ENCODE results near the gene TLDC2.
"Not testable (repeated sequence)": the region's sequence is repeated elsewhere in the genome, so short reads cannot be mapped to it uniquely, and the experiment has no call there.

TLDC2 gene

DNA sequence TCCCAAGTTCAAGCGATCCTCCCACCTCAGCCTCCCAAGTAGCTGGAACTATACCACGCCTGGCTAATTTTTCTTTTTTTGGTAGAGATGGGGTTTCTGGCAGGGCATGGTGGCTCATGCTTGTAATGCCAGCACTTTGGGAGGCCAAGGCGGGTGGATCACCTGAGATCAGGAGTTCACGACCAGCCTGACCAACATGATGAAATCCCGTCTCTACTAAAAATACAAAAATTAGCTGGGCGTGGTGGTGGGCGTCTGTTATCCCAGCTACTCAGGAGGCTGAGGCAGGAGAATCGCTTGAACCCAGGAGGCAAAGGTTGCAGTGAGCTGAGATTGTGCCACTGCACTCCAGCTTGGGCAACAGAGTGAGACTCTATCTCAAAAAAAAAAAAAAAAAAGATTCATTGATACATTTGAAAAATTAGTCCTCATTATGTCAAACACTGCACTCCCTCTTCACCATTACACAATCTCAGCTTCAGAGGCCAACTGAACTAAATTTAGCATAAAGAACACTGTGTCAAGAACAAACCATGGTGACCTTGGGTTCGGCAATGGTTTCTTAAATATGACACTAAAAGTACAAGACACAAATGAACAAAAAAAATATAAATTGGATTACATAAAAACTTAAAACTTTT is 60.9 kb downstream of the TLDC2 start:
- H3K9ac ChIP-seq (ENCODE audit: low read length); H2BK15ac ChIP-seq (replicated peaks; ENCODE audit: low read depth); H2BK120ac ChIP-seq (ENCODE audit: low read depth, low read length); H3K27me3 ChIP-seq (ENCODE audit: insufficient read depth, low read length, poor library complexity); H3K4ac ChIP-seq (ENCODE audit: low read depth, low read length); H3K4me3 ChIP-seq (ENCODE audit: low read length); H3K56ac ChIP-seq (ENCODE audit: low read length); H3K27ac ChIP-seq (ENCODE audit: low read depth, low read length); H4K5ac ChIP-seq (ENCODE audit: low read length); H2AK5ac ChIP-seq (ENCODE audit: low read length); H3K79me1 ChIP-seq (ENCODE audit: low read length); H3K4me1 ChIP-seq (ENCODE audit: control insufficient read depth, low read depth, low read length); H3K18ac ChIP-seq (ENCODE audit: low read length); H2BK5ac ChIP-seq (ENCODE audit: low read length); H3K4me2 ChIP-seq (ENCODE audit: low read length); DNase-seq; H3K79me2 ChIP-seq (ENCODE audit: control insufficient read depth, insufficient read depth, low read length); H3K36me3 ChIP-seq (ENCODE audit: control insufficient read depth, insufficient read depth, low read length); H3K23ac ChIP-seq (ENCODE audit: low read length): not testable (repeated sequence)
- no CpG with 5 or more reads among the region's 9 CpGs for WGBS (ENCODE audit: extremely low coverage, insufficient coverage, low lambda C conversion rate)
- peak overlapping the region; percentile 76 for H4K8ac ChIP-seq (ENCODE audit: low read depth, low read length)

DNA sequence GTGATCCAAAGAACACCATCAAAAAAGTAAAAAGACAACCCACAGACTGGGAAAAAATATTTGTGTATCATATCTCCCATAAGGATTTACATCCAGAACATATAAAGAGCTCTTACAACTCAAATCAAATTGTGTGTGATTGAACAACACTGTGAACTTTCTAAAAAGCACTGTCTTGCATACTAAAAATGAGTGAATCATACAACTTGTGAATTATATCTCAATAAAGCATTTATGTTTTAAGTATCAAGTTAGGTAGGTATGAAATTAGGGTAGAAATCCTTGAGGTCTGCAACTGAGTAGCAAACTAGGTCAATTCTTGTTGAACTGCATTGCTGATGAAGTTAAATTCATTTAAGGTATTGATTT is 61.4 kb downstream of the TLDC2 start:
- Histone ChIP-seq H3K4ac (ENCODE audit: low read depth, low read length) (no peak overlapping the region), H3K18ac (ENCODE audit: low read length) (no peak overlapping the region), H3K79me1 (ENCODE audit: low read length) (no peaks in the 10 kb centered on the region), H3K4me2 (ENCODE audit: low read length) (no peak overlapping the region), H2BK120ac (ENCODE audit: low read depth, low read length) (no peak overlapping the region), H3K56ac (ENCODE audit: low read length) (no peak overlapping the region), H2AK5ac (ENCODE audit: low read length) (no peak overlapping the region), H3K27ac (ENCODE audit: low read depth, low read length) (no peak overlapping the region), H2BK5ac (ENCODE audit: low read length) (no peak overlapping the region), H3K4me1 (ENCODE audit: control insufficient read depth, low read depth, low read length) (no peaks in the 10 kb centered on the region), H4K8ac (ENCODE audit: low read depth, low read length) (no peak overlapping the region), H3K4me3 (ENCODE audit: low read length) (no peak overlapping the region), H3K79me2 (ENCODE audit: control insufficient read depth, insufficient read depth, low read length) (no peaks in the 10 kb centered on the region), H3K27me3 (ENCODE audit: insufficient read depth, low read length, poor library complexity) (no peaks in the 10 kb centered on the region), H3K36me3 (ENCODE audit: control insufficient read depth, insufficient read depth, low read length) (no peaks in the 10 kb centered on the region), H3K23ac (ENCODE audit: low read length) (no peak overlapping the region), H4K5ac (ENCODE audit: low read length) (no peak overlapping the region), H3K9ac (ENCODE audit: low read length) (no peak overlapping the region), H2BK15ac (replicated peaks; ENCODE audit: low read depth) (no peak overlapping the region)
- no peak for DNase-seq

- Histone ChIP-seq H3K36me3 (ENCODE audit: control insufficient read depth, insufficient read depth, low read length) (no peaks in the 10 kb centered on the region), H3K79me1 (ENCODE audit: low read length) (no peaks in the 10 kb centered on the region), H2BK120ac (ENCODE audit: low read depth, low read length) (no peak overlapping the region), H3K4me2 (ENCODE audit: low read length) (no peak overlapping the region), H3K4me3 (ENCODE audit: low read length) (no peak overlapping the region), H2AK5ac (ENCODE audit: low read length) (no peak overlapping the region), H3K4ac (ENCODE audit: low read depth, low read length) (no peak overlapping the region), H3K9ac (ENCODE audit: low read length) (no peak overlapping the region), H3K27ac (ENCODE audit: low read depth, low read length) (no peak overlapping the region), H3K4me1 (ENCODE audit: control insufficient read depth, low read depth, low read length) (no peaks in the 10 kb centered on the region), H3K56ac (ENCODE audit: low read length) (no peak overlapping the region), H2BK5ac (ENCODE audit: low read length) (no peak overlapping the region), H3K79me2 (ENCODE audit: control insufficient read depth, insufficient read depth, low read length) (no peaks in the 10 kb centered on the region), H4K8ac (ENCODE audit: low read depth, low read length) (no peak overlapping the region), H2BK15ac (replicated peaks; ENCODE audit: low read depth) (no peak overlapping the region), H3K18ac (ENCODE audit: low read length) (no peak overlapping the region), H4K5ac (ENCODE audit: low read length) (no peak overlapping the region), H3K27me3 (ENCODE audit: insufficient read depth, low read length, poor library complexity) (no peaks in the 10 kb centered on the region), H3K23ac (ENCODE audit: low read length) (no peak overlapping the region)
- WGBS (ENCODE audit: extremely low coverage, insufficient coverage, low lambda C conversion rate), result no CpG with 5 or more reads among the region's 1 CpG
- no peak for DNase-seq
Measured at GRCh38 chr20:36941401-36941835, 65.5 kb downstream of the TLDC2 start.

All from mesendoderm (in vitro differentiated cells).